ENCODE results near the gene CNOT4. TPM values are rescaled to one million over a fixed set of nuclear protein-coding genes. Genes with fewer than 3 reads are reported as not detected.

Gene CNOT4
- total RNA-seq, 1 experiment from 2014 or later = 16.6 TPM

- Histone ChIP-seq H3K9ac (ENCODE audit: low read length) (no peak overlapping the region), H2AFZ (ENCODE audit: low read depth, low read length, poor library complexity, severe bottlenecking) (no peak overlapping the region), H3K4me2 (ENCODE audit: low read length) (no peak overlapping the region), H3K79me2 (ENCODE audit: insufficient read depth, low read length) (peaks cover 59% of the 10 kb centered on the region), H3K4me1 (ENCODE audit: control insufficient read depth in 1 of 2, insufficient read depth in 2 of 2, low read length in 2 of 2) (no peaks in the 10 kb centered on the region), H4K20me1 (ENCODE audit: insufficient read depth) (no peaks in the 10 kb centered on the region), H3K27ac (ENCODE audit: low read depth, low read length) (no peak overlapping the region), H3K36me3 (ENCODE audit: control insufficient read depth in 1 of 2, insufficient read depth in 2 of 2, low read length in 2 of 2) (no peaks in the 10 kb centered on the region), H3K9me3 (ENCODE audit: control insufficient read depth in 1 of 2, insufficient read depth in 1 of 2, low read depth in 1 of 2, low read length in 2 of 2) (no peaks in the 10 kb centered on the region), H3K4me3 (replicated peaks in 1 of 2; ENCODE audit: low read depth in 1 of 2, low read length in 2 of 2) (no peak overlapping the region), H3K9me2 (ENCODE audit: insufficient read depth) (no peaks in the 10 kb centered on the region), H3K27me3 (ENCODE audit: insufficient read depth, low read length) (no peaks in the 10 kb centered on the region)
- TF ChIP-seq EZH2phosphoT487 (IDR thresholded peaks at IDR 0.05; ENCODE audit: borderline replicate concordance) (no peak), TCF7L2 (IDR thresholded peaks at IDR 0.05; ENCODE audit: borderline replicate concordance, extremely low read depth, insufficient read depth, insufficient read length) (no peak), EGR1 (IDR thresholded peaks at IDR 0.05; ENCODE audit: low read depth) (no peak), ZFX (IDR thresholded peaks at IDR 0.05) (no peak), FOSL1 (IDR thresholded peaks at IDR 0.05; ENCODE audit: low read depth) (no peak), SIN3A (IDR thresholded peaks at IDR 0.05; ENCODE audit: low read depth) (no peak), ZBTB33 (IDR thresholded peaks at IDR 0.05; ENCODE audit: extremely low read depth, insufficient replicate concordance, low read length) (no peak), SRF (IDR thresholded peaks at IDR 0.05; ENCODE audit: low read depth) (no peak), JUND (IDR thresholded peaks at IDR 0.05) (no peak), YY1 (IDR thresholded peaks at IDR 0.05; ENCODE audit: extremely low read depth, insufficient replicate concordance, low read depth, low read length) (no peak)
- TF ChIP-seq, protein P1, sequence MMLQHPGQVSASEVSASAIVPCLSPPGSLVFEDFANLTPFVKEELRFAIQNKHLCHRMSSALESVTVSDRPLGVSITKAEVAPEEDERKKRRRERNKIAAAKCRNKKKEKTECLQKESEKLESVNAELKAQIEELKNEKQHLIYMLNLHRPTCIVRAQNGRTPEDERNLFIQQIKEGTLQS (IDR thresholded peaks at IDR 0.05) = no peak
- TF ChIP-seq, protein P2, sequence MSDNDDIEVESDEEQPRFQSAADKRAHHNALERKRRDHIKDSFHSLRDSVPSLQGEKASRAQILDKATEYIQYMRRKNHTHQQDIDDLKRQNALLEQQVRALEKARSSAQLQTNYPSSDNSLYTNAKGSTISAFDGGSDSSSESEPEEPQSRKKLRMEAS (IDR thresholded peaks at IDR 0.05) = no peak
- ATAC-seq (no peak), DNase-seq (ENCODE audit: low read depth, low spot score) (no peak)
- RAD21 ChIA-PET (ENCODE audit: low non-redundant PET in 1 of 2, low total read pairs in 2 of 2, uncharacterized antibody in 2 of 2, unreplicated experiment in 2 of 2) = no interaction called here
- intact Hi-C loops (cut with micrococcal nuclease) = no loop called here
- CTCF ChIA-PET = interaction anchor here (0.8 kb wide), 1 partner anchor 214 kb away, joined by 3 read pairs; the partner anchor contains the start of gene STMP1
- POLR2A ChIA-PET = no interaction called here
- no TSS peak for BruUV-seq (replicated peaks)
Measured at GRCh38 chr7:135448753-135449152, 61.1 kb downstream of the CNOT4 start.
